BLaER1 (cell line): ENCODE data around the gene TTC8.

ENCODE experiments used
- H3K27ac ChIP-seq: shearing (Covaris generic); formaldehyde crosslinking; 2 replicates; pipeline ENCODE4 v1.8.1; 2022
- H3K27me3 ChIP-seq: shearing (Covaris generic); formaldehyde crosslinking; 2 replicates; pipeline ENCODE4 v1.8.1; 2022
- H3K36me3 ChIP-seq: shearing (Covaris generic); formaldehyde crosslinking; 2 replicates; pipeline ENCODE4 v1.8.1; 2022
- H3K4me1 ChIP-seq: shearing (Covaris generic); formaldehyde crosslinking; 2 replicates; pipeline ENCODE4 v1.8.1; 2022
- H3K4me2 ChIP-seq: shearing (Covaris generic); formaldehyde crosslinking; 2 replicates; pipeline ENCODE4 v1.8.1; 2022
- H3K4me3 ChIP-seq: shearing (Covaris generic); formaldehyde crosslinking; 2 replicates; pipeline ENCODE4 v1.8.1; 2022
- H3K9ac ChIP-seq: shearing (Covaris generic); formaldehyde crosslinking; 2 replicates; pipeline ENCODE4 v1.8.1; 2022
- H3K9me3 ChIP-seq: shearing (Covaris generic); formaldehyde crosslinking; 2 replicates; pipeline ENCODE4 v1.8.1; 2022
- H4K20me1 ChIP-seq: shearing (Covaris generic); formaldehyde crosslinking; 2 replicates; pipeline ENCODE4 v1.8.1; 2022
- Cebpa-rat ChIP-seq: shearing (Covaris generic); IDR thresholded peaks from 2 replicates; pipeline ENCODE4 v1.8.1; 2022

The TTC8 gene

DNA sequence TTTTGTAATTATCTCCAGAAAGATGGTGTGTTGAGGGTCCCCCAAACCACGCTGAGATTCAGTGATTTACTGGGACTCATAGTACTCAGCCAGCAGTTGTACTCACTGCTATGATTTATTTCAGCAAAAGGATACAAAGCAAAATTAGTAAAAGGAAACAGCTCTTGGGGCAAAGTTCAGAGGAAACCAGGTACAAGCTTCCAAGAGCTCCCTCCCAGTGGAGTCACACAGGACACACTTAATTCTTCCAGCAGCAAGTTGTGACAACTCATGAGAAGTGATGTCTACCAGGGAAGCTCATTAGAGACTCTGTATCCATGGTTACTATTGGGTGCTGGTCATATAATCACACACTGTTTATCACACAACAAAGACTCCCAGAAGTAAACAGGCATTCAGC is 38.7 kb downstream of the TTC8 start:
- no peaks in the 10 kb centered on the region for H4K20me1 ChIP-seq
- TF ChIP-seq Cebpa-rat = no peak
- H3K9ac ChIP-seq = no peak overlapping the region
- no peak overlapping the region for H3K4me3 ChIP-seq
- H3K27me3 ChIP-seq = no peaks in the 10 kb centered on the region
- H3K27ac ChIP-seq = no peak overlapping the region
- no peak overlapping the region for H3K4me2 ChIP-seq
- no peaks in the 10 kb centered on the region for H3K4me1 ChIP-seq
- H3K9me3 ChIP-seq = no peaks in the 10 kb centered on the region
- peaks cover 4% of the 10 kb centered on the region; the same call in 1 of the 2 replicates for H3K36me3 ChIP-seq

DNA sequence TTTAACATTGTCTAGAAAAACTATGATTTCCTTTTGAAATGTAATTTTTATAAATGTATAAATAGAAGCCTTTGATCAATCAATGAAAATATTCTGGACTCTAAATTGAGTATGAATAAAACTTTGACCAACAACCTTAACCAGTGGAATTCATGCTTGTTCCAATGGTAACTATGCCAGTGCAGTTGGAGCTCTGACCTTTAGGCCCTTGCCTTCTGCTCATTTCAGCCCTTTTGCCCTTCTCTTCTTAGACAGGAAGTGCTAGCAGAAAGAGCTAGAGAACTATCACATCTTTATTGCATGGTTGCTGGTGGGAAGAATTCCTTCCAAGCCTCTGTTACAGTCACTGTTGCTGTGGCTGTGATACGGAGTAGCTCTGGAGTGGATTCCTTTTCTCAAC is 39.7 kb downstream of the TTC8 start:
- no peak overlapping the region for H3K9ac ChIP-seq
- H3K4me3 ChIP-seq = no peak overlapping the region
- TF ChIP-seq Cebpa-rat = no peak
- H3K27me3 ChIP-seq = no peaks in the 10 kb centered on the region
- H3K36me3 ChIP-seq = peaks cover 3% of the 10 kb centered on the region; the same call in 1 of the 2 replicates
- H3K9me3 ChIP-seq = no peaks in the 10 kb centered on the region
- no peak overlapping the region for H3K4me2 ChIP-seq
- H4K20me1 ChIP-seq = no peaks in the 10 kb centered on the region
- H3K27ac ChIP-seq = no peak overlapping the region
- no peaks in the 10 kb centered on the region for H3K4me1 ChIP-seq

DNA sequence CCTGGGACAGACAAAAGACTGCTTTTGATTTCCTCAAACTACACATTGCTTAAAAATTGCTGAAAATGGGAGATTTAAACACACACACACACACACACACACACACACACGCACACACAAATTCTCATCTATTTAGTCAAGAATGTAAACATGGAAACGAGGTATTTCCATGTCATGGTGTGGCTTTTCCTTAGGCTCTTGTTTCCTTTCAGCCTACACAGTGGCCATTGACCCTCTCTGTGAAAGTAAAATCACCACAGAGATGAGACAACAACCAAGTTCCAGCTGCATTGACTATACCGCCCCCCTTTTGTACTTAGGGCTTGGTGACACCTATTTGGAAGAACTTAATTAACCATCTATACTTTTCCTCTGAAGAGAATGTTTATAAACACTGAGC is 41.9 kb downstream of the TTC8 start:
- TF ChIP-seq Cebpa-rat = no peak
- Histone ChIP-seq H3K27ac (no peak overlapping the region), H3K4me1 (no peaks in the 10 kb centered on the region), H3K9ac (no peak overlapping the region), H4K20me1 (no peaks in the 10 kb centered on the region), H3K4me3 (no peak overlapping the region), H3K9me3 (no peaks in the 10 kb centered on the region), H3K4me2 (no peak overlapping the region), H3K27me3 (no peaks in the 10 kb centered on the region), H3K36me3 (no peaks in the 10 kb centered on the region)

DNA sequence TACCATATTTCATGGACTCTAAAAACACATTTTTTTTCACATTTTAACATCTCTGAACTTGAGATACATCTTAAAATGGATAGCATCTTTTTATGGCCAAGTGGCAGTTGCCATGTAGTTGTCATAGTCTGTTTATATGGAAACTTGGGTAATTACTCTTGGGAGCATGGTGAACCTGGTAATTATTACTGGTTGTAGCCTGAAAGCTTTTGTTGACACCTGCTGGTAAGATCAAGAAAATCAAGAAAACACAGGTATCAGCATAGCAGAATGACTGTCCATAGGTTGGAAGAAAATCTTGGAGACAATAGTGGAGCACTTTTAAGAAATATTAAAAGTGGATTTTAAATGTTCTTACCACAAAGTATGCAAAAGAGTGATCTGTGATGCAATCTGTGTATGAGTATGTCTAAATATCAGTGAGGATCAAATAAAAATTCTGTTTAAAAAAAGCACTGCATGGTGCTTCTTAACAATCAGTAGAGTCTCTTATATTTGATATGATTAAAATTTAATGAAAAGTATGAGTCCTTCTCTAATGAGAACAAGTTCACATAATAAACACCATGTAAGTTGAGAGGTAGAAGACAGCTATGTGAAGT is 44.2 kb downstream of the TTC8 start:
- Histone ChIP-seq H3K4me3 (no peak overlapping the region), H3K9ac (no peak overlapping the region), H4K20me1 (no peaks in the 10 kb centered on the region), H3K36me3 (no peaks in the 10 kb centered on the region), H3K4me1 (no peaks in the 10 kb centered on the region), H3K4me2 (no peak overlapping the region), H3K27ac (no peak overlapping the region), H3K9me3 (no peaks in the 10 kb centered on the region), H3K27me3 (no peaks in the 10 kb centered on the region)
- TF ChIP-seq Cebpa-rat = no peak

DNA sequence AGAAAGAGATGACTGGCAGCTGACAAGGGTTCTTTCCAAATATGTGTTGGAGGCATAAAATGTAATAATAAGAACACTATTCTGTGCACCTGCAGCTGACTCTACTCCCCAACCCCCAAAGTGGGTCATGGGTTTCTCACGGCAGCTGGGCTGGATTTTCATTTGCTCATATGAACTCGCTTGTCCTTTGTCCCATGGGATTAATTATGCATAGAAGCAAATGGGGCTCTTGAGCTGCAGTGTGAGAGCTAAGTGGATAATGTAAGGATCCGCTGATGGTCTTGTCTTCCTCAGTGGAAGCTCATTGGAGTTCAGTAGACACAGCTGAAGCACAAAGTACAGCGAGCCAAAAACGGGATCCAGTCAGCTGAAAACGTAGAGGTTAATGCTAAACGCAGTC is 46.3 kb downstream of the TTC8 start:
- H3K36me3 ChIP-seq = no peaks in the 10 kb centered on the region
- no peak overlapping the region for H3K27ac ChIP-seq
- H3K4me3 ChIP-seq = no peak overlapping the region
- no peaks in the 10 kb centered on the region for H3K9me3 ChIP-seq
- TF ChIP-seq Cebpa-rat = no peak
- H3K27me3 ChIP-seq = no peaks in the 10 kb centered on the region
- H3K4me1 ChIP-seq = no peaks in the 10 kb centered on the region
- no peak overlapping the region for H3K9ac ChIP-seq
- no peak overlapping the region for H3K4me2 ChIP-seq
- H4K20me1 ChIP-seq = no peaks in the 10 kb centered on the region

DNA sequence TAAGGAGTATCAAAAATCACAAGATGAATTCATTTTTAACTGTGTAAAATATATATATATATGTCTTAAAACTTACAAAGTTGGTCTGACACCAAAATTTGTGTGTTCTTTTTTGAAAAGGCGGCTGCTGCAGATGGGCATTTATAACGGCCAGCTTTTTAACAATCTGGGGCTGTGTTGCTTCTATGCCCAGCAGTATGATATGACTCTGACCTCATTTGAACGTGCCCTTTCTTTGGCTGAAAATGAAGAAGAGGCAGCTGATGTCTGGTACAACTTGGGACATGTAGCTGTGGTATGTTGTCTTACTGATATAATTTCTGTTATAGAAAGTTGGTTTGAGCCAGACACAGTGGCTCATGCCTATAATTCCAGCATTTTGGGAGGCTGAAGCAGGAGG is 47.0 kb downstream of the TTC8 start:
- Histone ChIP-seq H4K20me1 (no peaks in the 10 kb centered on the region), H3K9ac (no peak overlapping the region), H3K4me2 (no peak overlapping the region), H3K27me3 (no peaks in the 10 kb centered on the region), H3K9me3 (no peaks in the 10 kb centered on the region), H3K4me3 (no peak overlapping the region), H3K4me1 (no peaks in the 10 kb centered on the region), H3K27ac (no peak overlapping the region), H3K36me3 (no peaks in the 10 kb centered on the region)
- no peak for TF ChIP-seq Cebpa-rat

DNA sequence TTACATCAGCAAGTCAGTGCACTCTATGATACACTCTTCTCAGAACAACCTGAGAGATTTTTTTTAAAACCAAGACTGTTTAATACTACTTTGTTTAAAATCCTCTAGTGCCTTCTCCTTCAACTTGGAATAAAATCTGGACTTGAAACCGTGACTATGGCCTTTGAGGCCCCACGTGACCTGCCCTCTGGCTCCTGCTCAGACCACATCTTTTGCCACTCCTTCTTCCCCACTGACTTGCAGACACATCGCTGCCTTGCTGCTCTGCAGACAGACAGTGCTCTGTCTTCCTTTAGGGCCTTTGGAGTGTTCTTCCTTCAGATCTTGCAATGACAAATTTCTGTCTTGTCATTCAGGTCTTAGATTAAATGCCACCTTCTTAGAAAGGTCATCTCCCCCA is 48.5 kb downstream of the TTC8 start:
- Histone ChIP-seq H3K4me3 (no peak overlapping the region), H3K9ac (no peak overlapping the region), H3K4me2 (no peak overlapping the region), H4K20me1 (no peaks in the 10 kb centered on the region), H3K9me3 (no peaks in the 10 kb centered on the region), H3K4me1 (no peaks in the 10 kb centered on the region), H3K27ac (no peak overlapping the region), H3K27me3 (no peaks in the 10 kb centered on the region), H3K36me3 (no peaks in the 10 kb centered on the region)
- no peak for TF ChIP-seq Cebpa-rat

DNA sequence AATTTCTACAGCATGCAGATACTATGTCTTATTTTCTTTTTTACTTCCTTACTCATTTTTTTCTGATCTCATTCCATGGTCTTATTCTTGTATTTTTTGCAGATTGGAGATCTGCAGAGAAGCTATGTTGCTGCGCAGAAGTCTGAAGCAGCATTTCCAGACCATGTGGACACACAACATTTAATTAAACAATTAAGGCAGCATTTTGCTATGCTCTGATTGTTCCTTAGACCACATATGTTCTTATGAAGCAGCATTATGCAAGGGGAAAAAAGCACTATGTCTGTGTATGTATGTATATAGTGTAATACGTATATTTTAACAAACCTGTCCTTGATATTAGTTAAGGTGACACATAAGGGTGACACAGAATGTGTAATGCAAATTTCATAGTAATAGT is 52.7 kb downstream of the TTC8 start:
- no peaks in the 10 kb centered on the region for H3K4me1 ChIP-seq
- no peak overlapping the region for H3K27ac ChIP-seq
- peaks cover 14% of the 10 kb centered on the region for H3K9me3 ChIP-seq
- no peak for TF ChIP-seq Cebpa-rat
- no peak overlapping the region for H3K9ac ChIP-seq
- H3K27me3 ChIP-seq = no peaks in the 10 kb centered on the region
- no peak overlapping the region for H3K4me2 ChIP-seq
- H3K4me3 ChIP-seq = no peak overlapping the region
- H3K36me3 ChIP-seq = no peaks in the 10 kb centered on the region
- H4K20me1 ChIP-seq = no peaks in the 10 kb centered on the region

DNA sequence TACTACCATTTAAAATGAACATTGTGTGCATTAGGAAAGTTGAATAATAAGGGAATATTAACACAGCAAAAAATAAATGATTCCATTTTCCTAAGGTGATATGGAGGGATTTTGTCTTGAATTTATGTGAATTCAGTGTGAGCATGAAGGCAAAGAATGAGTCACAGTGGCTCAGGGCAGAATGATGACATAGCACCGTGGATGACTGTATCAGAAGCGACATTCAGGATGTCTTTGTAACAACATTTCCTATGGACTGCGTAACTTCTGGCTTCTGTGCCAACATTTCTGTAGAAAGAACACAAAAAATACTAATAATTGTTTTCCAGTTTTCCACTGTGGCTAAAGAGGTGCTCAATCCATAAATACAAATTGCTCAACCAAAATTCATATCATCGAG is 54.6 kb downstream of the TTC8 start:
- H3K4me3 ChIP-seq = no peak overlapping the region
- no peak for TF ChIP-seq Cebpa-rat
- no peak overlapping the region for H3K9ac ChIP-seq
- H3K4me2 ChIP-seq = no peak overlapping the region
- no peaks in the 10 kb centered on the region for H3K4me1 ChIP-seq
- H3K27me3 ChIP-seq = no peaks in the 10 kb centered on the region
- H3K36me3 ChIP-seq = no peaks in the 10 kb centered on the region
- peaks cover 32% of the 10 kb centered on the region for H3K9me3 ChIP-seq
- no peak overlapping the region for H3K27ac ChIP-seq
- H4K20me1 ChIP-seq = no peaks in the 10 kb centered on the region

DNA sequence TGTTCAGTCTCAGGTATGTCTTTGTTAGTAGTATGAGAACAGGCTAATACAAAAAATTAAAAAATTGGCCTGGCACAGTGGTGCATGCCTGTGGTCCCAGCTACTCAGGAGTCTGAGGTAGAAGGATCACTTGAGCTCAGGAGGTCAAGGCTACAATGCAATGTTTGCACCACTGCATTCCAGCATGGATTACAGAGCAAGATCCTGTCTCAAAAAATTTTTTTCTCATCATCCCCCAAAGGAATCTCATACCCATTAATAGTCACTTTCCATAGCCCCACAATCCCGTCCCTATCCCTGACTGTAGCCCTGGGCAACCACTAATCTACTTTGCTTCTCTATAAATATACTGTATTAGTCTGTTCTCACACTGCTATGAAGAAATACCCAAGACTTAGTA is 57.8 kb downstream of the TTC8 start:
- no peaks in the 10 kb centered on the region for H4K20me1 ChIP-seq
- H3K27ac ChIP-seq = no peak overlapping the region
- H3K4me3 ChIP-seq = no peak overlapping the region
- no peak for TF ChIP-seq Cebpa-rat
- no peaks in the 10 kb centered on the region for H3K36me3 ChIP-seq
- no peaks in the 10 kb centered on the region for H3K4me1 ChIP-seq
- H3K9me3 ChIP-seq = peaks cover 41% of the 10 kb centered on the region
- H3K4me2 ChIP-seq = no peak overlapping the region
- no peaks in the 10 kb centered on the region for H3K27me3 ChIP-seq
- no peak overlapping the region for H3K9ac ChIP-seq

DNA sequence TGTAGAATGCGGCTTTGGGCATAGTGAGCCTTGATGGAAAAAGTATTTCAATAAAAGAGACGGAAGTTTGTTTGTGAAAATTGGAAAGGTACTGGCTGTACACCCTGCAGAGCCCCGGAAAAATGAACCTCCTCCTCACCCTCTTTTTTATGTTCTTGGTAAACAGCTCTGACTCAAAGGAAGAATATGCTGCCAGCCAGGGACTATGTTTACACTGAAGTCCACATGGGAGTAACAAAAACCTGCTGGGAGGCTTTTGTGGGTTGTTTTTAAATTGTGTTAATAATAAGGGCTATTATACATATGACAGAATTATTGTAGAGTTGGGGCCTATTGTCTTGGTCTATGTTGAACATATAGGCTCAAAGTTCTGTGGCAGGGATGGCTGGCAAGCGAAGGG is 70.7 kb downstream of the TTC8 start:
- Histone ChIP-seq H3K27ac (no peak overlapping the region), H3K4me2 (no peak overlapping the region), H3K9me3 (no peaks in the 10 kb centered on the region)

More for the DNA sequence above, 70.7 kb downstream of the TTC8 start:
- no peaks in the 10 kb centered on the region for H3K4me1 ChIP-seq
- no peaks in the 10 kb centered on the region for H3K36me3 ChIP-seq
- no peaks in the 10 kb centered on the region for H3K27me3 ChIP-seq
- no peak overlapping the region for H3K9ac ChIP-seq
- no peak overlapping the region for H3K4me3 ChIP-seq
- H4K20me1 ChIP-seq = no peaks in the 10 kb centered on the region
- no peak for TF ChIP-seq Cebpa-rat
